Measurements from ENCODE around the gene ARVCF. TPM values are rescaled to one million over a fixed set of nuclear protein-coding genes. Genes with fewer than 3 reads are reported as not detected.
A peak's percentile ranks its signal among the peaks of the same experiment; 100 is the strongest.

The ARVCF gene
- total and polyA plus RNA-seq, 9 of the 15 experiments (the other 6 are each of a cell fraction or from before 2014, with no cell fraction given): 0.03 to 97.4 (median 15.6) TPM

DNA sequence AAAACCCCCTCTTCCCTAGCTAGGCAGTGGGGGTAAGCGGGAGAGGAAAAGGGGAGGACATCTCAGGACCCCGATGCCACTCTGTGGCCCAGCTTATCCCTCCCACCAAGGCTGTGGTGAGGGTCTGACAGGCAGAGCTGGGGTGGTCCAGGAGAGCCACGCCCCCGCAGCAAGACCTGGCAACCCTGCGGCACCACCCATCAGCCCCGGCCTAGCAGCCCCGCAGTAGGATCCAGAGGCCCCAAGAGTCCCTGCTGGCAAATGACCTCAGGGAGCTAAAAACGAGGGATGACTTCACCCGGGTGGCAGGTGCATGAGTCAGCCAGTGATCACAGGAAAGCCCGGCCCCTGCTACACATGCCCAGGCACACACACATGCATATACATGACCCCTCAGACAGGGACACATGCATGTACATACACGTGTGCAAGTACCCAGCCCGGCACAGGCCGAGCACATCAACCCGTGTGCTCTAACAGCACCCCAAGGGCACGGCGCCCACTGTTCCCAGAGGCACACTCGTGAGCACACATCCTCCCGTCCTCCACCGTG lies 32.3 kb downstream of the ARVCF start (continued):
- no peak for TF ChIP-seq E2F3 (CRISPR knock-in tag; IDR thresholded peaks at IDR 0.05)
- no peak for TF ChIP-seq POU5F1 (IDR thresholded peaks at IDR 0.05; ENCODE audit: borderline replicate concordance, low read depth, low read length, partially characterized antibody)
- TF ChIP-seq, protein P1, sequence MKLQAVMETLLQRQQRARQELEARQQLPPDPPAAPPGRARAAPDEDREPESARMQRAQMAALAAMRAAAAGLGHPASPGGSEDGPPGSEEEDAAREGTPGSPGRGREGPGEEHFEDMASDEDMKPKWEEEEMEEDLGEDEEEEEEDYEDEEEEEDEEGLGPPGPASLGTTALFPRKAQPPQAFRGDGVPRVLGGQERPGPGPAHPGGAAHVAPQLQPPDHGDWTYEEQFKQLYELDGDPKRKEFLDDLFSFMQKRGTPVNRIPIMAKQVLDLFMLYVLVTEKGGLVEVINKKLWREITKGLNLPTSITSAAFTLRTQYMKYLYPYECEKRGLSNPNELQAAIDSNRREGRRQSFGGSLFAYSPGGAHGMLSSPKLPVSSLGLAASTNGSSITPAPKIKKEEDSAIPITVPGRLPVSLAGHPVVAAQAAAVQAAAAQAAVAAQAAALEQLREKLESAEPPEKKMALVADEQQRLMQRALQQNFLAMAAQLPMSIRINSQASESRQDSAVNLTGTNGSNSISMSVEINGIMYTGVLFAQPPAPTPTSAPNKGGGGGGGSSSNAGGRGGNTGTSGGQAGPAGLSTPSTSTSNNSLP (IDR thresholded peaks at IDR 0.05; ENCODE audit: borderline replicate concordance, low read depth, low read length): no peak
- peak; percentile 99 for TF ChIP-seq MEF2A (IDR thresholded peaks at IDR 0.05; ENCODE audit: control insufficient read depth, low read depth, low read length)
- TF ChIP-seq PTTG1 (tag; IDR thresholded peaks at IDR 0.05; ENCODE audit: low read depth): no peak
- no peak for TF ChIP-seq CBX8 (IDR thresholded peaks at IDR 0.05; ENCODE audit: borderline replicate concordance, extremely low read depth, low read depth, low read length, poor library complexity, severe bottlenecking)
- TF ChIP-seq, protein P2, sequence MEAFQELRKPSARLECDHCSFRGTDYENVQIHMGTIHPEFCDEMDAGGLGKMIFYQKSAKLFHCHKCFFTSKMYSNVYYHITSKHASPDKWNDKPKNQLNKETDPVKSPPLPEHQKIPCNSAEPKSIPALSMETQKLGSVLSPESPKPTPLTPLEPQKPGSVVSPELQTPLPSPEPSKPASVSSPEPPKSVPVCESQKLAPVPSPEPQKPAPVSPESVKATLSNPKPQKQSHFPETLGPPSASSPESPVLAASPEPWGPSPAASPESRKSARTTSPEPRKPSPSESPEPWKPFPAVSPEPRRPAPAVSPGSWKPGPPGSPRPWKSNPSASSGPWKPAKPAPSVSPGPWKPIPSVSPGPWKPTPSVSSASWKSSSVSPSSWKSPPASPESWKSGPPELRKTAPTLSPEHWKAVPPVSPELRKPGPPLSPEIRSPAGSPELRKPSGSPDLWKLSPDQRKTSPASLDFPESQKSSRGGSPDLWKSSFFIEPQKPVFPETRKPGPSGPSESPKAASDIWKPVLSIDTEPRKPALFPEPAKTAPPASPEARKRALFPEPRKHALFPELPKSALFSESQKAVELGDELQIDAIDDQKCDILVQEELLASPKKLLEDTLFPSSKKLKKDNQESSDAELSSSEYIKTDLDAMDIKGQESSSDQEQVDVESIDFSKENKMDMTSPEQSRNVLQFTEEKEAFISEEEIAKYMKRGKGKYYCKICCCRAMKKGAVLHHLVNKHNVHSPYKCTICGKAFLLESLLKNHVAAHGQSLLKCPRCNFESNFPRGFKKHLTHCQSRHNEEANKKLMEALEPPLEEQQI (IDR thresholded peaks at IDR 0.05): no peak
- 0 out of 2 replicates have a peak, but pooled peaks have one; percentile 56 for TF ChIP-seq ZBTB17 (CRISPR knock-in tag; IDR thresholded peaks at IDR 0.05)
- TF ChIP-seq ZBTB8A (IDR thresholded peaks at IDR 0.05; ENCODE audit: partially characterized antibody): no peak
- TF ChIP-seq JUN (IDR thresholded peaks at IDR 0.05; ENCODE audit: borderline replicate concordance, low read depth, low read length): peak; percentile 100
- no peak for TF ChIP-seq JUN (CRISPR knock-in tag; IDR thresholded peaks at IDR 0.05; ENCODE audit: borderline replicate concordance)
- TF ChIP-seq, protein P3, sequence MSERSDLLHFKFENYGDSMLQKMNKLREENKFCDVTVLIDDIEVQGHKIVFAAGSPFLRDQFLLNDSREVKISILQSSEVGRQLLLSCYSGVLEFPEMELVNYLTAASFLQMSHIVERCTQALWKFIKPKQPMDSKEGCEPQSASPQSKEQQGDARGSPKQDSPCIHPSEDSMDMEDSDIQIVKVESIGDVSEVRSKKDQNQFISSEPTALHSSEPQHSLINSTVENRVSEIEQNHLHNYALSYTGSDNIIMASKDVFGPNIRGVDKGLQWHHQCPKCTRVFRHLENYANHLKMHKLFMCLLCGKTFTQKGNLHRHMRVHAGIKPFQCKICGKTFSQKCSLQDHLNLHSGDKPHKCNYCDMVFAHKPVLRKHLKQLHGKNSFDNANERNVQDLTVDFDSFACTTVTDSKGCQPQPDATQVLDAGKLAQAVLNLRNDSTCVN (CRISPR knock-in tag; IDR thresholded peaks at IDR 0.05): 0 out of 2 replicates have a peak, but pooled peaks have one; percentile 21
- TF ChIP-seq, protein P4, sequence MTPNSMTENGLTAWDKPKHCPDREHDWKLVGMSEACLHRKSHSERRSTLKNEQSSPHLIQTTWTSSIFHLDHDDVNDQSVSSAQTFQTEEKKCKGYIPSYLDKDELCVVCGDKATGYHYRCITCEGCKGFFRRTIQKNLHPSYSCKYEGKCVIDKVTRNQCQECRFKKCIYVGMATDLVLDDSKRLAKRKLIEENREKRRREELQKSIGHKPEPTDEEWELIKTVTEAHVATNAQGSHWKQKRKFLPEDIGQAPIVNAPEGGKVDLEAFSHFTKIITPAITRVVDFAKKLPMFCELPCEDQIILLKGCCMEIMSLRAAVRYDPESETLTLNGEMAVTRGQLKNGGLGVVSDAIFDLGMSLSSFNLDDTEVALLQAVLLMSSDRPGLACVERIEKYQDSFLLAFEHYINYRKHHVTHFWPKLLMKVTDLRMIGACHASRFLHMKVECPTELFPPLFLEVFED (CRISPR knock-in tag; conservative IDR thresholded peaks at IDR 0.05): no peak
- TF ChIP-seq ETV5 (CRISPR knock-in tag; IDR thresholded peaks at IDR 0.05; ENCODE audit: low read depth): no peak
- TF ChIP-seq MTF1 (CRISPR knock-in tag; IDR thresholded peaks at IDR 0.05; ENCODE audit: borderline replicate concordance): 0 out of 2 replicates have a peak, but pooled peaks have one; percentile 44
- 0 out of 2 replicates have a peak, but pooled peaks have one; percentile 2 for TF ChIP-seq HDAC8 (tag; IDR thresholded peaks at IDR 0.05)
- 0 out of 4 replicates have a peak, but pooled peaks of 1 of the 2 experiments have one; percentile 26 for TF ChIP-seq SIN3A (IDR thresholded peaks at IDR 0.05; ENCODE audit: borderline replicate concordance in 2 of 2, control insufficient read depth in 1 of 2, low read depth in 2 of 2, low read length in 2 of 2)
- peak; percentile 85 for TF ChIP-seq SMARCA4 (IDR thresholded peaks at IDR 0.05)
- no peak for TF ChIP-seq ZNF583 (CRISPR knock-in tag; IDR thresholded peaks at IDR 0.05)

Measured in K562 (cell line).